GM21786 (cell line): ENCODE measurements around the gene PRR20G.

ENCODE experiments used
- ATAC-seq: cut with Tn5 transposase; IDR thresholded peaks from one replicate; pipeline ENCODE4 v1.9.1; 2021; ENCODE audit not compliant: unreplicated experiment

Gene PRR20G

GRCh38 chr3:127264794-127265514 lies 22.9 kb downstream of the PRR20G start:
- ATAC-seq: no peak

DNA sequence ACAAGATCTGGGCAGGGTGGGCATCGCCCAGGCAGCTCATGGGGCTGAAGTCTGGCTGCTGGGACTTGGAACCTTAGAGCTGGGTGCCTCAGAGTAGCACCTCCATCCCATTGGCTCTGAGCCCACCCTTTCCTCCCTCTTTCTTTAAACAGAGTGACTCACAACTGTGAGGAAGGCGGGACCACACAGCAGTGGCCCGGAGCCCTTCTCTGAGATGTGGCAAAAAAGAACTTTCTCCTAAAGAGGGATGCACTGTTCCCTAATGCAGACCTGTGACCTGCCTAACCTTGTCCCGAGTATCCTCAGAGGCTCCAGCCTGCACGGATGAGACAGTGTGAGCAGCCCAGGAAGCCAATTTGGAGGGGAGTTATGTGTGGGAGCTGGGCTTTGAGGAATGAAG lies 23.6 kb downstream of the PRR20G start:
- ATAC-seq: no peak

GRCh38 chr3:127263586-127264231 lies 24.1 kb downstream of the PRR20G start:
- ATAC-seq: no peak

- no peak for ATAC-seq
Measured at GRCh38 chr3:127263037-127263436, 24.8 kb downstream of the PRR20G start.

DNA sequence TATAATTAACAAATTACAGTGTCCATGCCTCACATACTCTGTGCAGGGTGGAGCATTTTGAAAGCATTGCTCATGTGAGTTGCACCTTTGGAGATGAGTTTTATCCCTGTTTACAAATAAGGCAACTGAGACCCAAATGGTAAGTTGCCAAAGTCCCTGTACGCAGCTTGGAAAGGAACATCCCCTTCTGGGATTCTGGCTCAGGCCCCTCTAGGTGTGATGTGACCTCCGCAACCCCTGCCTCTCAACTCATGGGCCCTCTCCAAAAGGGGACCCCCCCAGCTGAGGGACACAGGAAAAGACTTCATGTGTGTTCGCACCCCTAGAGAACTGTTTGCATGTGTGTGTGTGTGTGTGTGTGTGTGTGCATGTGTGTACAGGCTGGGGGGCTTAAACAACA lies 25.3 kb downstream of the PRR20G start:
- no peak for ATAC-seq

DNA sequence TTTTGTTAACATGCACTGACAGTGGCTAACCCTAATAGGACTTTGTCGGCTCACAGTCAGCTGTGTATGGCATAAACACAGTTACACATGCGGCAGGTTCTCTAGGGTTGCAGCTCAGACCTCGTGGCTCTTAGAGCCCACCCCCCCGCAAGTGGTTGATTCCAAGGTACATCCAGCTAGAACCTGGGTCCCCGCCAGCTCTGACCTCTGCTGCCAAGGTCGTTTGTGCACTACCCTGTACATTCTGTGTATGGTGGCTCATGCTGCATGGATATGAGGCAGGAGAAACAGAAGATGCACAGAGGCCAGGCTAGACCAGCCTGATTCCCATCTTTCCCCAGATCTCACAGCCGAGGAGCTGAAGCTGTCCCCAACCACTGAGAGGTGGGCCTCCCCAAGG lies 25.9 kb downstream of the PRR20G start:
- no peak for ATAC-seq

DNA sequence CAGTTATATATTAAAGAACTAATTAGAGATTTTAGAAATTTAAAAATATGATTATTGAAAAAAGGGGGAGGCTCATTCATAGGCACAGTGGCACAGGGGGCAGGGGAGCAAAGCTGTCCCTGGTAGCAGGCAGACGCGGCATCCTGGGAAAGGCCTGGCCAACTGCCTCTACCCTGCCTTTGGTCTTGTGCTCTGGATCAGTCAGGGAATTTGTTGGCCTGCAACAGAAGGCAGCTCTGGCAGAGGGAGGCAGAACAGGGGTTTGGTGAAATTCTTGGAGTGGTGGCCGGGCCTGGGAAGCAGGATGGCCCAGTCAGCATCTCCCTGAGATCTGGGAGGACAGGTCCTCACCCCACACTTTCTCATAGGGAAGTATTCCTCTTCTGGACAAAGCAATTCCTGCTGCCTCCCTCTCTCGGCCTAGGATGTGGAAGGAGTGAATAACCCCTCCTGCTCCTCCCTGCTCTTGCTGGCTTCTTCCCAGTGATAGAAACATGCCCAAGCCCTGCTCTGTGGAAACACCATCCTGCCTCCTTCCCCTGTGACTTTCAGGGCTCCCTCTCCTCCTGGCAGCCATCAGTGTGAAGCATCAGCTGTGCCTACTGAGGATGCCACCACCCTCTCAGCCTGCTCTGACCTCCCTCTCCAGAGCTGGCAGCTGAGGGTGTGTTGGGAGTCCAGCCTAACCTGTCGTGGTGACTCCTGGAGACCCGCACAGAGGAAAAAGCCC lies 26.9 kb downstream of the PRR20G start:
- no peak for ATAC-seq

GRCh38 chr3:127260416-127260815 lies 27.4 kb downstream of the PRR20G start:
- ATAC-seq: no peak

DNA sequence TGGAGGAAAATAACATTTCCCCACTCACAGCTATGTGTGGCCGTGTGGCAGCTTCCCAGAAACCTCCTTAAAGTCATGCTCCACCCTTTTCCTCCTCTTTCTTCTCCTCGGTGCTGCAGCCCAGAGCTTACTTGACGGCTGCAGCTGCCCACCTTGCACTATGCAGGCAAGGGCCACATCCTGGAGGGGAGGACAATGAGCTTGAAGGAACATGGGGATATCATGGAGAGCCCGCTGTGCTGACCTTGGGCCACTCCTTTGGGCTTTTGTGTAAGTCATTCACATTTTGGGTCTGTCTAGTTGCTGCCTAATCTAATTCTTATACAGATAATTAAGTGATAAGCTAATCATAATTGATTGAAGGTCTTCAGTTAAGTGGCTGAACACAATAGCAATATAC lies 28.0 kb downstream of the PRR20G start:
- ATAC-seq: no peak

- no peak for ATAC-seq
Measured at GRCh38 chr3:127258733-127259132, 29.1 kb downstream of the PRR20G start.

DNA sequence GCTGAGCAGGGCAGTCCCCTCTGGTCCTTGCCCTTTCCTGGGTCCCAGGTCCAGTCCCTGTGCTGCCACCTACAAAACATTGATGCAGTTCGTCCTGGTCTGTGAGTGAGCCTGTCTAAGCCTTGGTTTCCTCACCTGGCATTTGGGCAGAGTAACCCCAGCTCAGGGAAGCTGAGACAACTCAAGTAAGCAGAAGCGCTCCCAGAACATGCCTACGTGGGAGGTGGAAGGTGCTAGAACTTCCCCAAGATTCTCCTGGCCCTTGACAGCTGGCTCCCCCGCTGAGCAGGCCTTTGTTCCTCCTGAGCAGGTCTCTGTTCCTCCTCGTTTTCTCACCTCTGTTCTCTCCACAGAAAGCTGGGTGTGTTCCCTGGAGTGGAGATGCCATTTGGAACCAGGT lies 30.5 kb downstream of the PRR20G start:
- ATAC-seq: no peak

- ATAC-seq: no peak
Measured at GRCh38 chr3:127256733-127257271, 31.0 kb downstream of the PRR20G start.

DNA sequence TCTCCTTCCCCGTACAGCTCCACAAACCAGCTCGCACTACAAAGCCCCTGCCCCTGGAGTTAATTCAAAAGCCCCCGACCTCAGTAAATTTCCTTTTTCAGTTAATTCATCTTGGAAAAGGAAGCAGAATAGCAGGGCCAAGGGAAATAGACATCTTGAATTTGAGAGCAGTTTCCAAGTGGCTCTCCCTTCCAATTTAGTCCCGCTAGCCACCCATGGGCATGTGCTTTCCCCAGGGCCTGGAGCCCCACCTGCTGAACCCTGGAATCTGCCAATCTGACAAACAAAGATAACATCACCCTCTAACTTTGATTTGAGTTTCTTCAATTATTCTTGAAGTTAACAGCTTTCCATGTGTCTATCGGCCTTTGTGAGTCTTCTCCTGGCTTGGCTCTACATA lies 31.7 kb downstream of the PRR20G start:
- no peak for ATAC-seq

- no peak for ATAC-seq
Measured at GRCh38 chr3:127255516-127255915, 32.3 kb downstream of the PRR20G start.

DNA sequence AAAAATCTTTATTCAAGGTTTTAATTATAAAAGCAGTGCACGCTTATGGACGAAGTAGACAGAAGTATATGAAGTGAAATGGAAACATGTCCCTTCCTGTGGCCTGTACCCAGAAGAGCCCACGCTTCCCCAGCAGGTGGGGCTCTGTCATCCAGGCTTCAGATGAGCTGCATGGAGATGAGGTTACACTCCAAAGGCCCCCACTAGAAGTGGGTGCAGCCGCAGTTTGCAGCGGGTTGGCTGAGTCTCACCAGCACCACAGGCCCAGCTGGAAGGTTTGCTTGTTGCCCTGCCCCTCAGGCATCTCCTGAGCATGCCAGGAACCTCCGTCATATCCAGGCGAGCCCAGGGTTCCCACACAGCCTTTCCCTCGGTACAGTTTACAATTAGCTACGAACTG lies 33.1 kb downstream of the PRR20G start:
- no peak for ATAC-seq

DNA sequence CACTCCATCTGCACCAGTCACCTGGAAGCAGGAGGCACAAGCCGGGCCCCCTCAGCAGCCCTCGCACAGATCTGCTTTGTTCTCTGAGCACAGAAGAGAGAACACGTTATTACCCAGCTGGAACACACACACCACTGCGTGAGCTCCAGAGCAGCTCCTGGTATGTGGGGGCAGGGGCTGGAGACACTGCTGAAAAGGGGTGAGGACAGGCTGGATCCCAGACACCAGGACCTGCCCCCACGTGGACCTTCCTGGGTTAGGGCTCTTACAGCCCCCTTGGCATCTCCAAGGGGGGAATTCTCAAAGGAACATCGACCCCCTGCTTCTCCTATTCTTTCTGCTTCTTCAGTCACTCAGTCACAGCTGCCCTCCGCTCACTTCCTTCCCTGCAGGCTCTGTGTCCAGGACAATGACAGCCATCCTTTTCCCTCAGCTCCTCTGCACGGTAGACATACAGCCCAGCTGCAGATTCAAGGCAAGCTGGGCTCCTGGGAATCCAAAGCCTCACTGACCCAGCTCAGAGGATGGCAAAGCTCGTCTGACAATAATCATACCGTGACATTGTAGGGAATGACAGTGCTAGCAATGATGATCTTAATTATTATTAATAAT lies 33.7 kb downstream of the PRR20G start:
- no peak for ATAC-seq

- no peak for ATAC-seq
Measured at GRCh38 chr3:127253491-127253890, 34.4 kb downstream of the PRR20G start.

DNA sequence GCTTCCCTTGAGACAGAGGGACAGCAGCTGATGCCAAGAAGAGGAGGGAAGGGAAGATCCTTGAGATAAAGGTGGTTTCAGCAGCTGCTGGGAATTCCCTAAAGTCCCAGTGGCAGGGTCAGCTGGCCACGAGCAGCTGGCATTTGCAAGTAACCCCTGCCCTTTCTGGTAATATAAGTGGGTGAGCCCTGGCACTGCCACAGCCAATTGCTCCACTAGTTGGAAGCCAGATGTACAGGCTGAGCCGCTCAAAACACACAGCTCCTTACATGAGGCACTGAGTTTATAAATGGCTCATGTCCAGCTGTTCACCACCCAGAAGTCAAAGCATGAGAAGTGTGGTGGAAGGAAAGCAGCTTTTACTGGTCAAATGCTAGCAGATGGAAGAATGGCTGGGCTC lies 35.4 kb downstream of the PRR20G start:
- ATAC-seq: no peak

DNA sequence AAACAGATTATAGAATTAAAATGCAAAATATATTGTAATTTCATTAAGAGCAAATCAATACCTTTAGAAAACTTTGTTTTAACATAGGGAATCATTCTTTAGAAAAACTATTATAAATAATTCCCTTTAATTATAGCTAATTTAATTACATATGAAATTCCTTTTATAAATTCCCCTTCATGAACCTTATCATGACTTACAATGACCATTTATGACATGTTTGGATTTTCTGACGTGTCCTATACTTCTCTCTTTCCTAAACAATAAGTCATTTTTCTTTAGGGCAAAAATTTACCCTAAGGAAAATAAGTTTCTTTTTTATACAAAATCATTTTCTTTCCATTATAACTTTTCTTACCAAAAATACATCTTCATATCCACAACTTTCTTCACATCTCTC lies 37.8 kb downstream of the PRR20G start:
- ATAC-seq: no peak

DNA sequence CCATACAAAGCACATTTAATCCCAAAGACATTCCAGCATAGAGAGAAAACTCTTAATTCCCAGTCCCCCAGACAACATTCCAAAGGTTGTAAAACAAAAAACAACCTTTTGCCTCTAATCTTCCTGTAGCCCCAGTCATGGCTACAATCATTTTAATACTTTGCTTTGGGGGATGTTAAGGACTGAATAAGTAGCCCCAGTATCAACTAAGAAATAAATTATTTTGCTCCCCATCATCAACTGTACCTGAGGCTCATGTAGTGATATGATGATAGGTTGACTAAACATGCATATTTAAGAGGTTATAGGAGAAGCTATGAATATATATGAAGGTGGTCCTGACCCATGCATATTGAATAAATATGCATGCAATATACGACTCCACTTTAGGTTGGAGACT lies 40.6 kb downstream of the PRR20G start:
- ATAC-seq: no peak

DNA sequence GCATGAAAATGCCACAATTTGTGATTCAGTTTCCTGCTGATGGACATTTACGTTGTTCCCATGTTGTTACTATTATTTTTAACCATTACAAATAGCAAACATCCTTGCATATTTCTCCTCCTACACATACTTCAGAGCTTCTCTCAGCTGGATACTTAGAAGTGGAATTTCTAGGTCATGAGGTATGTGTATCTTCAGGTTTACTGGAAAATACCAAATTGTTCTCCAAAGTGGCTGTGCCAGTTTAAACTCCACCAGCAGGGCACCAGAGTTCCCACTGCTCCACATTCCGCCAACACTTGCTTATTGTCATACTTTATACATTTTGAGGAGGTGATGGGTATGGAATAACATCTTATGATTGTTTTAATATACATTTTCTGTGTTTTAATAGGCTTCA lies 49.2 kb downstream of the PRR20G start:
- no peak for ATAC-seq

- no peak for ATAC-seq
Measured at GRCh38 chr3:127237835-127238234, 50.0 kb downstream of the PRR20G start.
